ENCODE results near the gene MAML2.

MAML2 gene

DNA sequence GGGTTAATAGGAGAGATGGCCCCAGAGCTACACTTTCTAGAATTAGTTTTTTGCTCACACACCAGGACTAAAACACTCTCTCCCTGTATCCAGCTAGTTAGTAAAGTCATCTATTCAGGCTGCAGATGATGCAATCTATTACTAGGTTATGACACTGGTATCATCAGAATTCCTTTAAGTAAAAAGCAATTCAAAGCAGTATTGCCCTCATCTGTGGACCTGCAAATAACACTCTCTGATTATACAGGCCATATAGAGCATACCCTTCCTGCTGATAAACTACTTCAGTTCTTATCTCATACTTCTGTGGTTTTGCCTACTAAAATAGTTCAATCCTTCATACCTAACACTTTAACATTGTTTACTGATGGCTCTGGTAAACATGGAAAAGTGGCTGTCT lies 405.6 kb downstream of the MAML2 start:
- no peak overlapping the region for H3K4me3 ChIP-seq (ENCODE audit: low read depth, low read length)
- no peak for DNase-seq (ENCODE audit: low read depth)
- TF ChIP-seq, protein P1, sequence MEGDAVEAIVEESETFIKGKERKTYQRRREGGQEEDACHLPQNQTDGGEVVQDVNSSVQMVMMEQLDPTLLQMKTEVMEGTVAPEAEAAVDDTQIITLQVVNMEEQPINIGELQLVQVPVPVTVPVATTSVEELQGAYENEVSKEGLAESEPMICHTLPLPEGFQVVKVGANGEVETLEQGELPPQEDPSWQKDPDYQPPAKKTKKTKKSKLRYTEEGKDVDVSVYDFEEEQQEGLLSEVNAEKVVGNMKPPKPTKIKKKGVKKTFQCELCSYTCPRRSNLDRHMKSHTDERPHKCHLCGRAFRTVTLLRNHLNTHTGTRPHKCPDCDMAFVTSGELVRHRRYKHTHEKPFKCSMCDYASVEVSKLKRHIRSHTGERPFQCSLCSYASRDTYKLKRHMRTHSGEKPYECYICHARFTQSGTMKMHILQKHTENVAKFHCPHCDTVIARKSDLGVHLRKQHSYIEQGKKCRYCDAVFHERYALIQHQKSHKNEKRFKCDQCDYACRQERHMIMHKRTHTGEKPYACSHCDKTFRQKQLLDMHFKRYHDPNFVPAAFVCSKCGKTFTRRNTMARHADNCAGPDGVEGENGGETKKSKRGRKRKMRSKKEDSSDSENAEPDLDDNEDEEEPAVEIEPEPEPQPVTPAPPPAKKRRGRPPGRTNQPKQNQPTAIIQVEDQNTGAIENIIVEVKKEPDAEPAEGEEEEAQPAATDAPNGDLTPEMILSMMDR (IDR thresholded peaks at IDR 0.05; ENCODE audit: low read depth, low read length, missing control alignments) = no peak

DNA sequence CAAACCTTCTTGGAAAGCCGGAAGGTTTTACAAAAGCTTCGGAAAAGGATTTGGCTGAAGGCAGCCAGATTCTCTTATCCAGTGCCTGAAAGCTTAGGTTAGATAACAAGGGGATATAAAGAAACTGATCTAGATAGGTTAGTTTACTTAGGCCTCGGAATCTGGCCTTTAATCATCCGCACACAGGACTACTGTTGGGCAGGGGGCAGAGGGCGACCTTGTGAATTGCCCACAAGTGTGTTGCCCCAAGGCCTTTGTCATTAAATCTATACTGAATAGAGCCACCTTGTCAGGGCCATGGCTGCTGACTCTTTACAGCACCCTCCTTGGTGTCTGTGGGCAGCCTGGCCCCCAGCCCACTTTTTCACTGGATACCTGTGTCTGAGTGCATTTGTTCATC lies 409.4 kb downstream of the MAML2 start:
- no peak overlapping the region for H3K4me3 ChIP-seq (ENCODE audit: low read depth, low read length)
- TF ChIP-seq, protein P1 (IDR thresholded peaks at IDR 0.05; ENCODE audit: low read depth, low read length, missing control alignments) = no peak
- no peak for DNase-seq (ENCODE audit: low read depth)

DNA sequence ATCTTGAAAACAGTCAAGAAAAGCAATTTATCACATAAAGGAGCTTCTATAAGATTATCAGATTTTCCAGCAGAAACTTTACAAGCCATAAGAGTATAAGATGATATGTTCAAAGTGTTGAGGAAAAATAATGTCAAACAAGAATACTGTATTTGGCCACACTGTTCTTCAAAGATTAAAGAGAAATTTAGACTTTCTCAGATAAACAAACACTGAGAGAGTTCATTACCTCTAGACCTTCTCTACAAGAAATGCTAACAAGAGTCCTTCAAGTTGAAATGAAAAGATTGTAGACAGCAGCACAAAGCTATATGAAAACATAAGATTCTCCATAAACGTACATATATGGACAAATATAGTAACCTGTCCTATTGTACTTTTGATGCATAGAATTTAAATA lies 411.1 kb downstream of the MAML2 start:
- TF ChIP-seq, protein P1 (IDR thresholded peaks at IDR 0.05; ENCODE audit: low read depth, low read length, missing control alignments) = no peak
- no peak for DNase-seq (ENCODE audit: low read depth)
- H3K4me3 ChIP-seq (ENCODE audit: low read depth, low read length) = no peak overlapping the region

DNA sequence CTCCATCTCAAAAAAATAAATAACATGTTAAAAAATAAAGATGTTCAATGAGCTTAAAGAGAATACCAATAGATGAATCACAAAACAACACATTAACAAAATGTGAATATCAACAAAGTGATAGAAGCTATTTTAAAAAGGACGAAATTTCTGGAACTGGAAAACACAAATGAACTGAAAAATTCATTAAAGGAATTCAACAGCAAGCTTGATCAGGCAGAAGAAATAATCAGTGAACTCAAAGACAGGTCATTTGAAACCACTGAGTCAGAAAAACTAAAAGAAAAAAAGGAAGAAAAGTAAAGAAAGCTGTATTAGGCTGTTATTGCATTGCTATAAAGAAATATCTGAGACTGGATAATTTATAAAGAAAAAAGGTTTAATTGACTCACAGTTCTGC lies 412.0 kb downstream of the MAML2 start:
- TF ChIP-seq, protein P1 (IDR thresholded peaks at IDR 0.05; ENCODE audit: low read depth, low read length, missing control alignments) = no peak
- DNase-seq (ENCODE audit: low read depth) = no peak
- no peak overlapping the region for H3K4me3 ChIP-seq (ENCODE audit: low read depth, low read length)

DNA sequence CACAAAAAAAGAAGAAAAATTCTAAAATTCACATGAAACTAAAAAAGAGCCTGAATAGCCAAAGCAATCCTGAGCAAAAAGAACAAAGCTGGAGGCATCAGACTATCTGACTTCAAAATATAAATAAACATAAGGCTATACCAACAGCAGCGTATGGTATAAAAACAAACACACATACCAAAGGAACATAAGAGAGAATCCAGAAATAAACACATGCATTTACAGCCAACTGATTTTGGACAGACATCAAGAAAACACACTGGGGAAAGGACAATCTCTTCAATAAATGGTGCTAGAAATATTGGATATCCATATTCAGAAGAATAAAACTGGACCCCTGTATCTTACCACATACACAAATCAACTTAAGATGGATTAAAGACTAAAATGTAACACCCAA lies 416.3 kb downstream of the MAML2 start:
- no peak for DNase-seq (ENCODE audit: low read depth)
- TF ChIP-seq, protein P1 (IDR thresholded peaks at IDR 0.05; ENCODE audit: low read depth, low read length, missing control alignments) = no peak
- no peak overlapping the region for H3K4me3 ChIP-seq (ENCODE audit: low read depth, low read length)

All from GM12864 (cell line).